Measurements from ENCODE around the gene HOXA7.

Gene HOXA7

DNA sequence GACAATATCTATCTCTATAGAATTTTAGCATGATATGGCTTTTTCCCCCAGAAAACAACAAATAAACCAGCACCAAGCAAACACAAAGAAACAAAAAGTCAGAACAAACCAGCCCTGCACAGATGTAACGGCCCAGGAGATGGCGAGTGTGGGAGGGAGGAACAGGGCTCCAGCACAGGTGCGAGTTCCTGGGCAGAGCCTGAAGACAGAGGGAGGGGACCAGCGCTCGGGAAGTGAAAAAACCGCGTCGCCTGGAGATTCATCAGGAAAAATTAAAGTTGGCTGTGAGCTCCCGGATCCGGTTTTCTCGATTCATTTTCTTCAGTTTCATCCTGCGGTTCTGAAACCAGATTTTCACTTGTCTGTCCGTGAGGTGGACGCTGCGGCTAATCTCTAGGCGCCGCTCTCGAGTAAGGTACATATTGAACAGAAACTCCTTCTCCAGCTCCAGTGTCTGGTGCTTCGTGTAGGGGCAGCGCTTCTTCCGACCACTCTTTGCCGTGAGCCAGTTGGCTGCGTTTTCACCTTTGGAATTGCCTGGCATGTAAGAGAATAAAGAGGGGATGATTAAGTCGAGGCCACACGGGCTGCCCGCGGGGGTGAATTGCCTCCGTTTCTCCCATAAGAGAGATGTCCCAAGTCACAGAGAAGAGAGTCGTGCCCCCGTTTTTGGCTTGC lies 15.3 kb upstream of the HOXA7 start:
- peaks cover 8 to 24% of the 10 kb centered on the region in 2 experiments for H3K36me3 ChIP-seq (ENCODE audit: control insufficient read depth in 2 of 2, insufficient read depth in 1 of 2, low read length in 2 of 2)
- peaks cover 17% of the 10 kb centered on the region for H3K4me1 ChIP-seq (ENCODE audit: control insufficient read depth, insufficient read depth, low read length)
- H3K27ac ChIP-seq (ENCODE audit: extremely low read depth, low read depth, low read length), result peak overlapping the region; percentile 100
- POLR2A ChIA-PET, result interaction anchor here (0.6 to 11.2 kb wide), 8 partner anchors 8 to 315 kb away, joined by 3 to 237 read pairs (median 7); partner anchors contain the start of genes HOXA11 and HOXA7
- CTCF ChIA-PET, result interaction anchor here (0.6 to 1.3 kb wide), 4 partner anchors 9 to 487 kb away, joined by 3 to 5 read pairs (median 4); no protein-coding TSS in a partner anchor
- peak overlapping the region; percentile 76 for H3K4me3 ChIP-seq (ENCODE audit: low read depth, low read length)
- no peaks in the 10 kb centered on the region for H3K9me3 ChIP-seq (ENCODE audit: control insufficient read depth, insufficient read depth, low read depth, low read length)
- TF ChIP-seq ZXDB (tag by site-specific recombination; IDR thresholded peaks at IDR 0.05) (peak; percentile 4; the same call in 1 of the 2 replicates), ZNF600 (tag by site-specific recombination; IDR thresholded peaks at IDR 0.05) (peak; percentile 96), ZSCAN23 (tag by site-specific recombination; IDR thresholded peaks at IDR 0.05) (no peak), ZNF501 (tag by site-specific recombination; IDR thresholded peaks at IDR 0.05) (0 out of 2 replicates have a peak, but pooled peaks have one; percentile 43), ZNF211 (tag by site-specific recombination; IDR thresholded peaks at IDR 0.05; ENCODE audit: low read depth) (no peak), ZNF791 (tag by site-specific recombination; IDR thresholded peaks at IDR 0.05) (no peak), ZNF549 (tag by site-specific recombination; IDR thresholded peaks at IDR 0.05) (no peak), ZNF366 (tag by site-specific recombination; conservative IDR thresholded peaks at IDR 0.05) (peak; percentile 39; the same call in 1 of the 2 replicates), SP3 (tag by site-specific recombination; IDR thresholded peaks at IDR 0.05) (peak; percentile 50; the same call in 1 of the 2 replicates), GLI2 (tag by site-specific recombination; IDR thresholded peaks at IDR 0.05; ENCODE audit: borderline replicate concordance, low read depth) (no peak), MZF1 (tag by site-specific recombination; IDR thresholded peaks at IDR 0.05; ENCODE audit: borderline replicate concordance) (no peak), ZSCAN30 (tag by site-specific recombination; IDR thresholded peaks at IDR 0.05) (no peak), ZFHX2 (tag by site-specific recombination; conservative IDR thresholded peaks at IDR 0.05) (no peak), ZNF138 (tag by site-specific recombination; IDR thresholded peaks at IDR 0.05; ENCODE audit: borderline replicate concordance) (no peak), ZBTB17 (tag by site-specific recombination; IDR thresholded peaks at IDR 0.05) (peak; percentile 72), SP2 (tag by site-specific recombination; IDR thresholded peaks at IDR 0.05) (peak; percentile 59), ZNF426 (tag by site-specific recombination; IDR thresholded peaks at IDR 0.05) (no peak), ZNF548 (tag by site-specific recombination; IDR thresholded peaks at IDR 0.05) (no peak)
- TF ChIP-seq, protein P1, sequence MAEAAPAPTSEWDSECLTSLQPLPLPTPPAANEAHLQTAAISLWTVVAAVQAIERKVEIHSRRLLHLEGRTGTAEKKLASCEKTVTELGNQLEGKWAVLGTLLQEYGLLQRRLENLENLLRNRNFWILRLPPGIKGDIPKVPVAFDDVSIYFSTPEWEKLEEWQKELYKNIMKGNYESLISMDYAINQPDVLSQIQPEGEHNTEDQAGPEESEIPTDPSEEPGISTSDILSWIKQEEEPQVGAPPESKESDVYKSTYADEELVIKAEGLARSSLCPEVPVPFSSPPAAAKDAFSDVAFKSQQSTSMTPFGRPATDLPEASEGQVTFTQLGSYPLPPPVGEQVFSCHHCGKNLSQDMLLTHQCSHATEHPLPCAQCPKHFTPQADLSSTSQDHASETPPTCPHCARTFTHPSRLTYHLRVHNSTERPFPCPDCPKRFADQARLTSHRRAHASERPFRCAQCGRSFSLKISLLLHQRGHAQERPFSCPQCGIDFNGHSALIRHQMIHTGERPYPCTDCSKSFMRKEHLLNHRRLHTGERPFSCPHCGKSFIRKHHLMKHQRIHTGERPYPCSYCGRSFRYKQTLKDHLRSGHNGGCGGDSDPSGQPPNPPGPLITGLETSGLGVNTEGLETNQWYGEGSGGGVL (tag by site-specific recombination; IDR thresholded peaks at IDR 0.05), result no peak
- TF ChIP-seq, protein P2, sequence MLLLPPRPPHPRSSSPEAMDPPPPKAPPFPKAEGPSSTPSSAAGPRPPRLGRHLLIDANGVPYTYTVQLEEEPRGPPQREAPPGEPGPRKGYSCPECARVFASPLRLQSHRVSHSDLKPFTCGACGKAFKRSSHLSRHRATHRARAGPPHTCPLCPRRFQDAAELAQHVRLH (tag by site-specific recombination; IDR thresholded peaks at IDR 0.05), result no peak
- TF ChIP-seq, protein P3, sequence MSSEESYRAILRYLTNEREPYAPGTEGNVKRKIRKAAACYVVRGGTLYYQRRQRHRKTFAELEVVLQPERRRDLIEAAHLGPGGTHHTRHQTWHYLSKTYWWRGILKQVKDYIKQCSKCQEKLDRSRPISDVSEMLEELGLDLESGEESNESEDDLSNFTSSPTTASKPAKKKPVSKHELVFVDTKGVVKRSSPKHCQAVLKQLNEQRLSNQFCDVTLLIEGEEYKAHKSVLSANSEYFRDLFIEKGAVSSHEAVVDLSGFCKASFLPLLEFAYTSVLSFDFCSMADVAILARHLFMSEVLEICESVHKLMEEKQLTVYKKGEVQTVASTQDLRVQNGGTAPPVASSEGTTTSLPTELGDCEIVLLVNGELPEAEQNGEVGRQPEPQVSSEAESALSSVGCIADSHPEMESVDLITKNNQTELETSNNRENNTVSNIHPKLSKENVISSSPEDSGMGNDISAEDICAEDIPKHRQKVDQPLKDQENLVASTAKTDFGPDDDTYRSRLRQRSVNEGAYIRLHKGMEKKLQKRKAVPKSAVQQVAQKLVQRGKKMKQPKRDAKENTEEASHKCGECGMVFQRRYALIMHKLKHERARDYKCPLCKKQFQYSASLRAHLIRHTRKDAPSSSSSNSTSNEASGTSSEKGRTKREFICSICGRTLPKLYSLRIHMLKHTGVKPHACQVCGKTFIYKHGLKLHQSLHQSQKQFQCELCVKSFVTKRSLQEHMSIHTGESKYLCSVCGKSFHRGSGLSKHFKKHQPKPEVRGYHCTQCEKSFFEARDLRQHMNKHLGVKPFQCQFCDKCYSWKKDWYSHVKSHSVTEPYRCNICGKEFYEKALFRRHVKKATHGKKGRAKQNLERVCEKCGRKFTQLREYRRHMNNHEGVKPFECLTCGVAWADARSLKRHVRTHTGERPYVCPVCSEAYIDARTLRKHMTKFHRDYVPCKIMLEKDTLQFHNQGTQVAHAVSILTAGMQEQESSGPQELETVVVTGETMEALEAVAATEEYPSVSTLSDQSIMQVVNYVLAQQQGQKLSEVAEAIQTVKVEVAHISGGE (tag by site-specific recombination; conservative IDR thresholded peaks at IDR 0.05; ENCODE audit: low read depth), result no peak
- TF ChIP-seq, protein P4, sequence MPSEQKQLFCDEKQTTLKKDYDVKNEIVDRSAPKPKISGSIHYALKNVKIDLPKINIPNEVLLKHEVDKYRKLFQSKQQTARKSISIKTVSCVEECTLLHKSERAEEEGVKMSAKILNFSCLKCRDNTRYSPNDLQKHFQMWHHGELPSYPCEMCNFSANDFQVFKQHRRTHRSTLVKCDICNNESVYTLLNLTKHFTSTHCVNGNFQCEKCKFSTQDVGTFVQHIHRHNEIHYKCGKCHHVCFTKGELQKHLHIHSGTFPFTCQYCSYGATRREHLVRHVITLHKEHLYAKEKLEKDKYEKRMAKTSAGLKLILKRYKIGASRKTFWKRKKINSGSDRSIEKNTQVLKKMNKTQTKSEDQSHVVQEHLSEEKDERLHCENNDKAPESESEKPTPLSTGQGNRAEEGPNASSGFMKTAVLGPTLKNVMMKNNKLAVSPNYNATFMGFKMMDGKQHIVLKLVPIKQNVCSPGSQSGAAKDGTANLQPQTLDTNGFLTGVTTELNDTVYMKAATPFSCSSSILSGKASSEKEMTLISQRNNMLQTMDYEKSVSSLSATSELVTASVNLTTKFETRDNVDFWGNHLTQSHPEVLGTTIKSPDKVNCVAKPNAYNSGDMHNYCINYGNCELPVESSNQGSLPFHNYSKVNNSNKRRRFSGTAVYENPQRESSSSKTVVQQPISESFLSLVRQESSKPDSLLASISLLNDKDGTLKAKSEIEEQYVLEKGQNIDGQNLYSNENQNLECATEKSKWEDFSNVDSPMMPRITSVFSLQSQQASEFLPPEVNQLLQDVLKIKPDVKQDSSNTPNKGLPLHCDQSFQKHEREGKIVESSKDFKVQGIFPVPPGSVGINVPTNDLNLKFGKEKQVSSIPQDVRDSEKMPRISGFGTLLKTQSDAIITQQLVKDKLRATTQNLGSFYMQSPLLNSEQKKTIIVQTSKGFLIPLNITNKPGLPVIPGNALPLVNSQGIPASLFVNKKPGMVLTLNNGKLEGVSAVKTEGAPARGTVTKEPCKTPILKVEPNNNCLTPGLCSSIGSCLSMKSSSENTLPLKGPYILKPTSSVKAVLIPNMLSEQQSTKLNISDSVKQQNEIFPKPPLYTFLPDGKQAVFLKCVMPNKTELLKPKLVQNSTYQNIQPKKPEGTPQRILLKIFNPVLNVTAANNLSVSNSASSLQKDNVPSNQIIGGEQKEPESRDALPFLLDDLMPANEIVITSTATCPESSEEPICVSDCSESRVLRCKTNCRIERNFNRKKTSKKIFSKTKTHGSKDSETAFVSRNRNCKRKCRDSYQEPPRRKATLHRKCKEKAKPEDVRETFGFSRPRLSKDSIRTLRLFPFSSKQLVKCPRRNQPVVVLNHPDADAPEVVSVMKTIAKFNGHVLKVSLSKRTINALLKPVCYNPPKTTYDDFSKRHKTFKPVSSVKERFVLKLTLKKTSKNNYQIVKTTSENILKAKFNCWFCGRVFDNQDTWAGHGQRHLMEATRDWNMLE (tag by site-specific recombination; conservative IDR thresholded peaks at IDR 0.05; ENCODE audit: low read depth), result no peak
- TF ChIP-seq, protein P5, sequence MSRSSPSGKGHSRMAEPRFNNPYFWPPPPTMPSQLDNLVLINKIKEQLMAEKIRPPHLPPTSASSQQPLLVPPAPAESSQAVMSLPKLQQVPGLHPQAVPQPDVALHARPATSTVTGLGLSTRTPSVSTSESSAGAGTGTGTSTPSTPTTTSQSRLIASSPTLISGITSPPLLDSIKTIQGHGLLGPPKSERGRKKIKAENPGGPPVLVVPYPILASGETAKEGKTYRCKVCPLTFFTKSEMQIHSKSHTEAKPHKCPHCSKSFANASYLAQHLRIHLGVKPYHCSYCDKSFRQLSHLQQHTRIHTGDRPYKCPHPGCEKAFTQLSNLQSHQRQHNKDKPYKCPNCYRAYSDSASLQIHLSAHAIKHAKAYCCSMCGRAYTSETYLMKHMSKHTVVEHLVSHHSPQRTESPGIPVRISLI (tag by site-specific recombination; IDR thresholded peaks at IDR 0.05), result no peak
- TF ChIP-seq, protein P6, sequence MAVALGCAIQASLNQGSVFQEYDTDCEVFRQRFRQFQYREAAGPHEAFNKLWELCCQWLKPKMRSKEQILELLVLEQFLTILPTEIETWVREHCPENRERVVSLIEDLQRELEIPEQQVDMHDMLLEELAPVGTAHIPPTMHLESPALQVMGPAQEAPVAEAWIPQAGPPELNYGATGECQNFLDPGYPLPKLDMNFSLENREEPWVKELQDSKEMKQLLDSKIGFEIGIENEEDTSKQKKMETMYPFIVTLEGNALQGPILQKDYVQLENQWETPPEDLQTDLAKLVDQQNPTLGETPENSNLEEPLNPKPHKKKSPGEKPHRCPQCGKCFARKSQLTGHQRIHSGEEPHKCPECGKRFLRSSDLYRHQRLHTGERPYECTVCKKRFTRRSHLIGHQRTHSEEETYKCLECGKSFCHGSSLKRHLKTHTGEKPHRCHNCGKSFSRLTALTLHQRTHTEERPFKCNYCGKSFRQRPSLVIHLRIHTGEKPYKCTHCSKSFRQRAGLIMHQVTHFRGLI (tag by site-specific recombination; IDR thresholded peaks at IDR 0.05), result no peak
